ENCODE results near the gene SPATA3. TPM values are rescaled to one million over a fixed set of nuclear protein-coding genes. Genes with fewer than 3 reads are reported as not detected.

The SPATA3 gene
- total and polyA plus RNA-seq, 2 experiments from 2014 or later, result not detected

GRCh38 chr2:230950874-230951339 lies 45.0 kb upstream of the SPATA3 start:
- no peak for TF ChIP-seq CTCF (IDR thresholded peaks at IDR 0.05; ENCODE audit: low read depth, low read length)
- peaks cover 9% of the 10 kb centered on the region for H3K4me1 ChIP-seq (ENCODE audit: low read depth)
- no peaks in the 10 kb centered on the region for H3K36me3 ChIP-seq
- no peak for DNase-seq (ENCODE audit: low read depth in 1 of 2, low spot score in 1 of 2)
- no peaks in the 10 kb centered on the region for H3K27me3 ChIP-seq
- H3K4me3 ChIP-seq, result no peak overlapping the region
- H3K9me3 ChIP-seq (ENCODE audit: low read depth), result no peaks in the 10 kb centered on the region
- peak overlapping the region; percentile 38 for H3K27ac ChIP-seq

- H3K4me3 ChIP-seq, result no peak overlapping the region
- no peaks in the 10 kb centered on the region for H3K36me3 ChIP-seq
- H3K27ac ChIP-seq, result peak overlapping the region; percentile 38
- no peak for TF ChIP-seq CTCF (IDR thresholded peaks at IDR 0.05; ENCODE audit: low read depth, low read length)
- DNase-seq (ENCODE audit: low read depth in 1 of 2, low spot score in 1 of 2), result peak in 1 of 2 donors; percentile 47
- H3K27me3 ChIP-seq, result no peaks in the 10 kb centered on the region
- no peaks in the 10 kb centered on the region for H3K9me3 ChIP-seq (ENCODE audit: low read depth)
- H3K4me1 ChIP-seq (ENCODE audit: low read depth), result peaks cover 9% of the 10 kb centered on the region
These were observed 44.5 kb upstream of the SPATA3 start for GRCh38 chr2:230951396-230951795.

- no peak for TF ChIP-seq CTCF (IDR thresholded peaks at IDR 0.05; ENCODE audit: low read depth, low read length)
- H3K27me3 ChIP-seq, result peaks cover 3% of the 10 kb centered on the region
- peaks cover 9% of the 10 kb centered on the region for H3K4me1 ChIP-seq (ENCODE audit: low read depth)
- H3K4me3 ChIP-seq, result no peak overlapping the region
- no peak for DNase-seq (ENCODE audit: low read depth in 1 of 2, low spot score in 1 of 2)
- no peak overlapping the region for H3K27ac ChIP-seq
- H3K9me3 ChIP-seq (ENCODE audit: low read depth), result no peaks in the 10 kb centered on the region
- H3K36me3 ChIP-seq, result no peaks in the 10 kb centered on the region
These were observed 43.5 kb upstream of the SPATA3 start for GRCh38 chr2:230952226-230952956.

- peaks cover 9% of the 10 kb centered on the region for H3K4me1 ChIP-seq (ENCODE audit: low read depth)
- no peak for TF ChIP-seq CTCF (IDR thresholded peaks at IDR 0.05; ENCODE audit: low read depth, low read length)
- H3K27ac ChIP-seq, result no peak overlapping the region
These were observed 42.1 kb upstream of the SPATA3 start for GRCh38 chr2:230953845-230954244.

GRCh38 chr2:230954746-230955145 lies 41.2 kb upstream of the SPATA3 start:
- H3K9me3 ChIP-seq (ENCODE audit: low read depth), result no peaks in the 10 kb centered on the region
- peaks cover 19% of the 10 kb centered on the region for H3K27me3 ChIP-seq
- peaks cover 9% of the 10 kb centered on the region for H3K4me1 ChIP-seq (ENCODE audit: low read depth)
- DNase-seq (ENCODE audit: low read depth in 1 of 2, low spot score in 1 of 2), result no peak
- no peak overlapping the region for H3K27ac ChIP-seq
- no peak overlapping the region for H3K4me3 ChIP-seq
- no peak for TF ChIP-seq CTCF (IDR thresholded peaks at IDR 0.05; ENCODE audit: low read depth, low read length)
- no peaks in the 10 kb centered on the region for H3K36me3 ChIP-seq

More at GRCh38 chr2:230953845-230954244, 42.1 kb upstream of the SPATA3 start:
- peaks cover 18% of the 10 kb centered on the region for H3K27me3 ChIP-seq
- H3K4me3 ChIP-seq, result no peak overlapping the region
- DNase-seq (ENCODE audit: low read depth in 1 of 2, low spot score in 1 of 2), result no peak
- no peaks in the 10 kb centered on the region for H3K36me3 ChIP-seq
- no peaks in the 10 kb centered on the region for H3K9me3 ChIP-seq (ENCODE audit: low read depth)

All from cardiac muscle cell (in vitro differentiated cells and primary cell).